H1 (cell line): Measurements from ENCODE around the gene CHD2. TPM values are rescaled to one million over a fixed set of nuclear protein-coding genes. Genes with fewer than 3 reads are reported as not detected.

Experiments
- CTCF ChIA-PET: fragments of 300-600 bp; sonication (Branson Sonifier 250); formaldehyde crosslinking; loops from one replicate; lab custom pipeline; 2021; ENCODE audit not compliant: partially characterized antibody; lab: Charles Lee
- POLR2A ChIA-PET: fragments of 300-600 bp; sonication (Branson Sonifier 250); formaldehyde crosslinking; loops from one replicate; lab custom pipeline; 2021; ENCODE audit warnings: inconsistent platforms; ENCODE audit not compliant: partially characterized antibody; lab: Charles Lee
- DNase-seq, 2 experiments: peaks; one replicate each; pipeline versions ENCODE4 v3.0.0 to v3.0.0-alpha.2; 2010 to 2022; ENCODE audit warnings: low spot score in 2 of 2, low read depth in 1 of 2, mixed read lengths in 1 of 2
- FAIRE-seq: peaks from 2 replicates; lab custom pipeline; 2011; peaks lifted over from hg19 to GRCh38; lab: Jason Lieb, UNC
- H2AFZ ChIP-seq: 2 replicates; pipeline ENCODE4 v1.8.1; 2012; ENCODE audit warnings: low read length, inconsistent platforms
- H2AK5ac ChIP-seq: 2 replicates; pipeline ENCODE4 v1.6.1; 2013; ENCODE audit warnings: low read depth, low read length
- H2BK120ac ChIP-seq: replicated peaks from 2 replicates; pipeline ENCODE3; 2013; ENCODE audit warnings: low read depth, low read length, inconsistent platforms
- H2BK12ac ChIP-seq: 2 replicates; pipeline ENCODE4 v1.6.1; 2013; ENCODE audit warnings: low read depth, low read length
- H2BK15ac ChIP-seq: 2 replicates; pipeline ENCODE4 v1.6.1; 2013; ENCODE audit warnings: low read length
- H2BK20ac ChIP-seq: 2 replicates; pipeline ENCODE4 v1.6.1; 2013; ENCODE audit warnings: low read length
- H2BK5ac ChIP-seq: 2 replicates; pipeline ENCODE4 v1.6.1; 2013; ENCODE audit warnings: low read depth, low read length
- H3K14ac ChIP-seq: 2 replicates; pipeline ENCODE4 v1.6.1; 2013; ENCODE audit warnings: inconsistent platforms; ENCODE audit not compliant: insufficient read length
- H3K18ac ChIP-seq: 2 replicates; pipeline ENCODE4 v1.6.1; 2013; ENCODE audit warnings: low read length; ENCODE audit errors: extremely low read depth
- H3K23ac ChIP-seq: 2 replicates; pipeline ENCODE4 v1.6.1; 2013; ENCODE audit warnings: inconsistent platforms; ENCODE audit not compliant: insufficient read length
- H3K23me2 ChIP-seq: 2 replicates; pipeline ENCODE4 v1.6.1; 2013; ENCODE audit warnings: low read depth, low read length
- H3K27ac ChIP-seq: 2 replicates; pipeline ENCODE4 v1.6.1; 2011; ENCODE audit warnings: low read depth, low read length, inconsistent platforms
- H3K27me3 ChIP-seq, 4 experiments: replicated peaks in 1 of 4; 1 replicate in 1 of 4; 2 replicates in 3 of 4; pipeline versions ENCODE4 v1.6.1 to v1.8.1; 2011 to 2013; ENCODE audit warnings: low read length in 3 of 4, mild to moderate bottlenecking in 3 of 4, inconsistent platforms in 2 of 4, mixed read lengths in 2 of 4, moderate library complexity in 1 of 4; ENCODE audit not compliant: control insufficient read depth in 3 of 4, insufficient read depth in 3 of 4; ENCODE audit errors: extremely low read depth in 1 of 4
- H3K36me3 ChIP-seq, 4 experiments: 2 replicates each; pipeline versions ENCODE4 v1.6.1 to v1.8.1; 2011 to 2013; ENCODE audit warnings: mild to moderate bottlenecking in 4 of 4, low read length in 3 of 4, moderate library complexity in 2 of 4, control low read depth in 1 of 4, inconsistent platforms in 1 of 4; ENCODE audit not compliant: insufficient read depth in 4 of 4, control insufficient read depth in 2 of 4
- H3K4ac ChIP-seq: replicated peaks from 2 replicates; pipeline ENCODE3; 2013; ENCODE audit warnings: low read length, low read depth, mixed read lengths, inconsistent platforms; ENCODE audit not compliant: insufficient read length
- H3K4me1 ChIP-seq, 4 experiments: replicated peaks in 1 of 4; 1 replicate in 1 of 4; 2 replicates in 3 of 4; pipeline versions ENCODE4 v1.6.1 to v1.8.1; 2011 to 2013; ENCODE audit warnings: low read length in 3 of 4, inconsistent platforms in 2 of 4, mixed read lengths in 1 of 4; ENCODE audit not compliant: insufficient read depth in 4 of 4, control insufficient read depth in 3 of 4
- H3K4me2 ChIP-seq, 2 experiments: 2 replicates each; pipeline versions ENCODE4 v1.6.1 to v1.8.1; 2011 to 2013; ENCODE audit warnings: low read depth in 2 of 2, low read length in 2 of 2, control low read depth in 1 of 2, inconsistent platforms in 1 of 2, mild to moderate bottlenecking in 1 of 2; ENCODE audit not compliant: insufficient read depth in 1 of 2
- H3K4me3 ChIP-seq, 4 experiments: fragments of 200-600, 300-600 bp in 1 of 4; sonication (generic), shearing (Covaris generic), sonication (Bioruptor Twin) in 1 of 4; 2 replicates each; pipeline versions ENCODE4 v1.5.1 to v1.8.1; 2011 to 2016; ENCODE audit warnings: low read length in 4 of 4, low read depth in 3 of 4, control low read depth in 2 of 4, inconsistent platforms in 2 of 4, mild to moderate bottlenecking in 2 of 4, mixed read lengths in 1 of 4, moderate library complexity in 1 of 4; ENCODE audit not compliant: insufficient read depth in 2 of 4; ENCODE audit errors: extremely low read depth in 1 of 4
- H3K56ac ChIP-seq: replicated peaks from 2 replicates; pipeline ENCODE3; 2013; ENCODE audit warnings: low read depth, mild to moderate bottlenecking, mixed read lengths, low read length, inconsistent platforms; ENCODE audit not compliant: insufficient read length
- H3K79me1 ChIP-seq: 2 replicates; pipeline ENCODE4 v1.6.1; 2013; ENCODE audit warnings: low read depth, low read length, control low read depth
- H3K79me2 ChIP-seq, 2 experiments: 2 replicates each; pipeline versions ENCODE4 v1.6.1 to v1.8.1; 2012 to 2013; ENCODE audit warnings: low read length in 2 of 2, mild to moderate bottlenecking in 2 of 2, inconsistent platforms in 1 of 2; ENCODE audit not compliant: insufficient read depth in 2 of 2, control insufficient read depth in 1 of 2
- H3K9ac ChIP-seq, 4 experiments: replicated peaks in 1 of 4; 1 replicate in 1 of 4; 2 replicates in 3 of 4; pipeline versions ENCODE4 v1.6.1 to v1.8.1; 2011 to 2013; ENCODE audit warnings: low read depth in 3 of 4, low read length in 3 of 4, control low read depth in 2 of 4, mild to moderate bottlenecking in 2 of 4, moderate library complexity in 2 of 4, inconsistent platforms in 1 of 4; ENCODE audit errors: extremely low read depth in 1 of 4
- H3K9me3 ChIP-seq, 2 experiments: 2 replicates each; pipeline versions ENCODE4 v1.6.1 to v1.8.1; 2012 to 2013; ENCODE audit warnings: mild to moderate bottlenecking in 2 of 2, moderate library complexity in 2 of 2, control low read depth in 1 of 2, inconsistent platforms in 1 of 2, low read depth in 1 of 2, low read length in 1 of 2, mixed read lengths in 1 of 2; ENCODE audit not compliant: insufficient read depth in 2 of 2
- H4K20me1 ChIP-seq, 2 experiments: replicated peaks in 1 of 2; 2 replicates each; pipeline versions ENCODE3 to v1.8.1; 2011 to 2013; ENCODE audit warnings: inconsistent platforms in 2 of 2, low read length in 2 of 2, mild to moderate bottlenecking in 1 of 2; ENCODE audit not compliant: insufficient read depth in 2 of 2, control insufficient read depth in 1 of 2
- H4K5ac ChIP-seq: 2 replicates; pipeline ENCODE4 v1.6.1; 2013; ENCODE audit warnings: low read length, low read depth, mixed read lengths, inconsistent platforms; ENCODE audit not compliant: insufficient read length
- H4K8ac ChIP-seq: 2 replicates; pipeline ENCODE4 v1.8.0; 2013; ENCODE audit warnings: mild to moderate bottlenecking, moderate library complexity, low read length, inconsistent platforms; ENCODE audit not compliant: insufficient read depth; ENCODE audit errors: extremely low read depth
- H4K91ac ChIP-seq: replicated peaks from 2 replicates; pipeline ENCODE3; 2013; ENCODE audit warnings: low read length, mixed read lengths, inconsistent platforms; ENCODE audit not compliant: insufficient read length
- CBX8 ChIP-seq: fragments of 300-800, 300-1000 bp; sonication (generic); IDR thresholded peaks from 2 replicates; pipeline ENCODE4 v1.7.1; 2016; ENCODE audit warnings: low read depth, low read length, borderline replicate concordance
- CEBPB ChIP-seq: IDR thresholded peaks from 2 replicates; pipeline ENCODE4 v1.6.1; 2012; ENCODE audit warnings: low read depth, low read length
- CHD1 ChIP-seq: IDR thresholded peaks from 2 replicates; pipeline ENCODE4 v1.6.1; 2012; ENCODE audit warnings: low read depth, low read length, improper control_type of control experiment
- GTF2F1 ChIP-seq: IDR thresholded peaks from 2 replicates; pipeline ENCODE4 v1.6.1; 2012; ENCODE audit warnings: low read depth, low read length, improper control_type of control experiment, borderline replicate concordance
- POLR2A ChIP-seq, 2 experiments: IDR thresholded peaks; 1 replicate in 1 of 2; 2 replicates in 1 of 2; pipeline ENCODE4 v1.6.1; 2011; ENCODE audit warnings: low read depth in 2 of 2, low read length in 2 of 2, mild to moderate bottlenecking in 2 of 2; ENCODE audit errors: control extremely low read depth in 1 of 2
- RBBP5 ChIP-seq: IDR thresholded peaks from 2 replicates; pipeline ENCODE4 v1.7.1; 2012; ENCODE audit warnings: low read depth, mild to moderate bottlenecking, inconsistent platforms, low read length, moderate library complexity, borderline replicate concordance
- SAP30 ChIP-seq: fragments of 300-600 bp; sonication (generic); IDR thresholded peaks from 2 replicates; pipeline ENCODE4 v1.7.1; 2012; ENCODE audit warnings: low read length, moderate library complexity, mild to moderate bottlenecking, inconsistent platforms; ENCODE audit not compliant: insufficient read depth, insufficient replicate concordance
- TBP ChIP-seq: IDR thresholded peaks from 2 replicates; pipeline ENCODE4 v1.6.1; 2011; ENCODE audit warnings: low read depth, low read length, improper control_type of control experiment
- WGBS, 2 experiments: shearing (Covaris generic) in 1 of 2; methylation state at CpG; one replicate each; pipeline versions ENCODE4 v1.1.6 to v1.1.7; 2013 to 2015; ENCODE audit warnings: low lambda C conversion rate in 2 of 2, mixed read lengths in 2 of 2, inconsistent platforms in 1 of 2, low coverage in 1 of 2, missing lambda C conversion rate in 1 of 2; ENCODE audit not compliant: insufficient replicate concordance in 2 of 2, insufficient coverage in 1 of 2, insufficient read length in 1 of 2; ENCODE audit errors: extremely low coverage in 1 of 2, missing lambda C conversion rate in 1 of 2; 5-methylcytosine and 5-hydroxymethylcytosine counted together
- polyA plus RNA-seq, 7 experiments: library from polyadenylated mRNA; depleted of rRNA in 3 of 7; stranded (reverse) in 5 of 7; unstranded in 2 of 7; fragments of >200 nt in 5 of 7; fragments of 200-250 nt in 2 of 7; gene quantifications; 1 replicate in 5 of 7; 2 replicates in 1 of 7; 4 replicates in 1 of 7; pipeline versions ENCODE4 v1.2.1 to v1.2.3, GENCODE V29; 2011 to 2013; ENCODE audit warnings: missing spikeins in 2 of 7, mixed read lengths in 2 of 7
- total RNA-seq: library from RNA; stranded (reverse); fragmentation: NEBNext Ultra II Directional; extraction: Animal tissue kit (Norgen Biotek cat#: 25700); gene quantifications from 2 replicates; pipeline ENCODE4 v1.2.1, GENCODE V29; 2021
- TF ChIP-seq, protein P1 (sequence below): IDR thresholded peaks from 2 replicates; pipeline ENCODE4 v1.6.1; 2011; ENCODE audit warnings: low read depth, mild to moderate bottlenecking, low read length; ENCODE audit not compliant: insufficient read depth
- TF ChIP-seq, protein P2 (sequence below), 3 experiments: IDR thresholded peaks; 1 replicate in 2 of 3; 2 replicates in 1 of 3; pipeline versions ENCODE4 v1.5.1 to v1.6.1; 2011; ENCODE audit warnings: low read length in 3 of 3, mild to moderate bottlenecking in 3 of 3, inconsistent platforms in 2 of 3, low read depth in 1 of 3, moderate library complexity in 1 of 3; ENCODE audit not compliant: insufficient read depth in 1 of 3; ENCODE audit errors: control extremely low read depth in 1 of 3

CHD2 gene
- total and polyA plus RNA-seq, 2 of the 8 experiments (the other 6 are each of a cell fraction or from before 2014, with no cell fraction given): 28.8 to 70.0 TPM

DNA sequence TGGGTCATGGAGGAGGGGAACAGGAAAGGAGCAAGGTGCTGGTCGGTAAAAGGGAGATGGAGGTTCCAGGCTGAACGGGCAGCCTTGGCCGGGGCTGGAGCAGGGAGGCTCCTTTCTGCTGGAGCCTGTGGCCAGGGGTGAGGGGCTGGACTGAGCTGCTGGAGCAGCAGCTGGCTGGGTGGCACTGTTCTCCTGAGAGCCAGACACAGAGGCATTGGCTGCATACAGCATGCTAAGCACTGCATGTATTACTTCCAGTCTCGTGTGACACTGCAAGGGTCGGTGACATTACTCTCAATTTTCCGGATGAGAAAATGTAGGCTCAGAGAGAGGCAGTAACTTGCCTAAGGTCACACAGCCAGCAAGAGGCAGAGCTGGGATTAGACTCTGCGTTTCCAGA lies 146.6 kb downstream of the CHD2 start:
- Histone ChIP-seq H3K27me3 (no peaks in the 10 kb centered on the region), H3K4me1 (no peaks in the 10 kb centered on the region), H3K23ac (no peak overlapping the region), H3K4ac (no peak overlapping the region), H3K56ac (no peak overlapping the region), H4K91ac (no peak overlapping the region), H4K20me1 (peaks cover 19 to 33% of the 10 kb centered on the region in 2 experiments), H2AFZ (no peak overlapping the region), H2BK15ac (no peak overlapping the region), H4K8ac (no peak overlapping the region), H2BK20ac (no peak overlapping the region), H2BK5ac (no peak overlapping the region), H3K79me1 (peaks cover 8% of the 10 kb centered on the region), H3K36me3 (peaks cover 36 to 84% (median 72%) of the 10 kb centered on the region in 4 experiments), H2BK120ac (no peak overlapping the region), H3K79me2 (peaks cover 0 to 13% of the 10 kb centered on the region in 2 experiments; a peak in 1 of 4 replicates), H4K5ac (no peak overlapping the region), H3K4me3 (no peak overlapping the region), H2BK12ac (no peak overlapping the region), H3K27ac (no peak overlapping the region), H2AK5ac (no peak overlapping the region), H3K14ac (no peak overlapping the region), H3K18ac (no peak overlapping the region), H3K23me2 (no peaks in the 10 kb centered on the region), H3K4me2 (no peak overlapping the region), H3K9me3 (peaks cover 5 to 7% of the 10 kb centered on the region in 2 experiments; a peak in 2 of 4 replicates), H3K9ac (no peak overlapping the region)
- FAIRE-seq (no peak), DNase-seq (no peak)
- TF ChIP-seq GTF2F1: no peak
- no peak for TF ChIP-seq CHD1
- no peak for TF ChIP-seq RBBP5
- TF ChIP-seq, protein P1, sequence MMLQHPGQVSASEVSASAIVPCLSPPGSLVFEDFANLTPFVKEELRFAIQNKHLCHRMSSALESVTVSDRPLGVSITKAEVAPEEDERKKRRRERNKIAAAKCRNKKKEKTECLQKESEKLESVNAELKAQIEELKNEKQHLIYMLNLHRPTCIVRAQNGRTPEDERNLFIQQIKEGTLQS: no peak
- TF ChIP-seq CEBPB: no peak
- TF ChIP-seq CBX8: no peak
- no peak for TF ChIP-seq TBP
- TF ChIP-seq SAP30: no peak
- TF ChIP-seq POLR2A (IDR thresholded peaks at IDR 0.05; ENCODE audit: control extremely low read depth in 1 of 2, low read depth in 2 of 2, low read length in 2 of 2): no peak
- TF ChIP-seq, protein P2, sequence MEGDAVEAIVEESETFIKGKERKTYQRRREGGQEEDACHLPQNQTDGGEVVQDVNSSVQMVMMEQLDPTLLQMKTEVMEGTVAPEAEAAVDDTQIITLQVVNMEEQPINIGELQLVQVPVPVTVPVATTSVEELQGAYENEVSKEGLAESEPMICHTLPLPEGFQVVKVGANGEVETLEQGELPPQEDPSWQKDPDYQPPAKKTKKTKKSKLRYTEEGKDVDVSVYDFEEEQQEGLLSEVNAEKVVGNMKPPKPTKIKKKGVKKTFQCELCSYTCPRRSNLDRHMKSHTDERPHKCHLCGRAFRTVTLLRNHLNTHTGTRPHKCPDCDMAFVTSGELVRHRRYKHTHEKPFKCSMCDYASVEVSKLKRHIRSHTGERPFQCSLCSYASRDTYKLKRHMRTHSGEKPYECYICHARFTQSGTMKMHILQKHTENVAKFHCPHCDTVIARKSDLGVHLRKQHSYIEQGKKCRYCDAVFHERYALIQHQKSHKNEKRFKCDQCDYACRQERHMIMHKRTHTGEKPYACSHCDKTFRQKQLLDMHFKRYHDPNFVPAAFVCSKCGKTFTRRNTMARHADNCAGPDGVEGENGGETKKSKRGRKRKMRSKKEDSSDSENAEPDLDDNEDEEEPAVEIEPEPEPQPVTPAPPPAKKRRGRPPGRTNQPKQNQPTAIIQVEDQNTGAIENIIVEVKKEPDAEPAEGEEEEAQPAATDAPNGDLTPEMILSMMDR (IDR thresholded peaks at IDR 0.05; ENCODE audit: control extremely low read depth in 1 of 3, insufficient read depth in 1 of 3, low read depth in 1 of 3, low read length in 3 of 3): no peak
- CTCF ChIA-PET: interaction anchor here (1.0 to 15.8 kb wide), 5 partner anchors 10 to 292 kb away, joined by 3 to 119 read pairs (median 6); no protein-coding TSS in a partner anchor
- WGBS, 2 experiments: 65% methylated on average over 7 of the region's 7 CpGs; no CpG with 5 or more reads in 1 of the 2 experiments
- POLR2A ChIA-PET: no interaction called here
